Measurements from ENCODE around the gene RASSF7.

GRCh38 chr11:610146-610801 is 49.5 kb downstream of the RASSF7 start:
- no peak for TF ChIP-seq EZH2 (IDR thresholded peaks at IDR 0.05; ENCODE audit: insufficient read depth, low read length)
- TF ChIP-seq, protein P1, sequence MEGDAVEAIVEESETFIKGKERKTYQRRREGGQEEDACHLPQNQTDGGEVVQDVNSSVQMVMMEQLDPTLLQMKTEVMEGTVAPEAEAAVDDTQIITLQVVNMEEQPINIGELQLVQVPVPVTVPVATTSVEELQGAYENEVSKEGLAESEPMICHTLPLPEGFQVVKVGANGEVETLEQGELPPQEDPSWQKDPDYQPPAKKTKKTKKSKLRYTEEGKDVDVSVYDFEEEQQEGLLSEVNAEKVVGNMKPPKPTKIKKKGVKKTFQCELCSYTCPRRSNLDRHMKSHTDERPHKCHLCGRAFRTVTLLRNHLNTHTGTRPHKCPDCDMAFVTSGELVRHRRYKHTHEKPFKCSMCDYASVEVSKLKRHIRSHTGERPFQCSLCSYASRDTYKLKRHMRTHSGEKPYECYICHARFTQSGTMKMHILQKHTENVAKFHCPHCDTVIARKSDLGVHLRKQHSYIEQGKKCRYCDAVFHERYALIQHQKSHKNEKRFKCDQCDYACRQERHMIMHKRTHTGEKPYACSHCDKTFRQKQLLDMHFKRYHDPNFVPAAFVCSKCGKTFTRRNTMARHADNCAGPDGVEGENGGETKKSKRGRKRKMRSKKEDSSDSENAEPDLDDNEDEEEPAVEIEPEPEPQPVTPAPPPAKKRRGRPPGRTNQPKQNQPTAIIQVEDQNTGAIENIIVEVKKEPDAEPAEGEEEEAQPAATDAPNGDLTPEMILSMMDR (IDR thresholded peaks at IDR 0.05; ENCODE audit: insufficient read depth, low read depth, low read length) = no peak
